CD4-positive, alpha-beta T cell (primary cell): ENCODE measurements around the gene C10orf71. TPM values are rescaled to one million over a fixed set of nuclear protein-coding genes. Genes with fewer than 3 reads are reported as not detected.

Experiments used
- ATAC-seq: fragments of 200-7000 bp; cut with Tn5 transposase; one replicate; pipeline ENCODE4 v1.10.0; 2022; ENCODE audit warnings: mild to moderate bottlenecking; ENCODE audit not compliant: poor library complexity
- CTCF ChIA-PET: fragments of 350-600 bp; sonication (Branson Sonifier 250); formaldehyde crosslinking; loops from one replicate; lab custom pipeline; 2021; ENCODE audit warnings: antibody characterized with exemption, inconsistent platforms; lab: Charles Lee
- POLR2A ChIA-PET: fragments of 350-600 bp; sonication (Branson Sonifier 250); formaldehyde crosslinking; loops from one replicate; lab custom pipeline; 2021; ENCODE audit warnings: antibody characterized with exemption, inconsistent platforms; lab: Charles Lee
- DNase-seq, 14 experiments: peaks; one replicate each; pipeline ENCODE4 v3.0.0-alpha.2; 2013 to 2020; ENCODE audit warnings: mixed read lengths in 2 of 14
- H3K27ac ChIP-seq, 2 donors: one replicate each; pipeline versions ENCODE4 v1.5.1 to v1.7.0; 2013; ENCODE audit warnings: low read length in 2 of 2, low read depth in 1 of 2, mild to moderate bottlenecking in 1 of 2
- H3K27me3 ChIP-seq, 2 experiments: 1 replicate in 1 of 2; 2 replicates in 1 of 2; pipeline versions ENCODE4 v1.6.1 to v1.7.0; 2013; ENCODE audit warnings: low read length in 2 of 2, control low read depth in 1 of 2, mild to moderate bottlenecking in 1 of 2, moderate library complexity in 1 of 2; ENCODE audit not compliant: insufficient read depth in 2 of 2, control insufficient read depth in 1 of 2
- H3K36me3 ChIP-seq: one replicate; pipeline ENCODE4 v1.6.1; 2013; ENCODE audit warnings: low read length, control low read depth; ENCODE audit not compliant: insufficient read depth
- H3K4me1 ChIP-seq: one replicate; pipeline ENCODE4 v1.6.1; 2013; ENCODE audit warnings: low read length, control low read depth; ENCODE audit not compliant: insufficient read depth
- H3K4me3 ChIP-seq: one replicate; pipeline ENCODE4 v1.5.1; 2013; ENCODE audit warnings: mild to moderate bottlenecking, low read length, moderate library complexity
- H3K9me3 ChIP-seq, 2 experiments: 1 replicate in 1 of 2; 2 replicates in 1 of 2; pipeline versions ENCODE4 v1.6.1 to v1.7.0; 2013; ENCODE audit warnings: low read length in 2 of 2, mild to moderate bottlenecking in 2 of 2, control low read depth in 1 of 2, moderate library complexity in 1 of 2; ENCODE audit not compliant: control insufficient read depth in 1 of 2, insufficient read depth in 1 of 2
- H3K27ac Mint-ChIP-seq: one replicate; pipeline ENCODE4 v1.8.0; 2020; ENCODE audit warnings: mixed read lengths
- H3K27me3 Mint-ChIP-seq: one replicate; pipeline ENCODE4 v1.8.0; 2021; ENCODE audit warnings: mixed read lengths
- H3K36me3 Mint-ChIP-seq: one replicate; pipeline ENCODE4 v1.8.0; 2021; ENCODE audit warnings: low read depth, mixed read lengths
- H3K4me1 Mint-ChIP-seq: one replicate; pipeline ENCODE4 v1.8.0; 2021; ENCODE audit warnings: low read depth, mixed read lengths
- H3K4me3 Mint-ChIP-seq: one replicate; pipeline ENCODE4 v1.8.0; 2020; ENCODE audit warnings: mild to moderate bottlenecking, mixed read lengths
- H3K9me3 Mint-ChIP-seq: one replicate; pipeline ENCODE4 v1.8.0; 2020; ENCODE audit warnings: mixed read lengths
- CTCF ChIP-seq: fragments of 200-600 bp; IDR thresholded peaks from one replicate; pipeline ENCODE4 v1.8.0; 2022; ENCODE audit warnings: antibody characterized with exemption, mild to moderate bottlenecking
- intact Hi-C, 2 experiments: fragments of 100-400 bp; cut with DNase I in 1 of 2; cut with micrococcal nuclease in 1 of 2; formaldehyde crosslinking; loops; one replicate each; pipeline versions ENCODE4 v1.15.1 to v1.9.0; 2023 to 2025; cut with DNase I, micrococcal nuclease
- total RNA-seq, 174 experiments: library from RNA in 2 of 174; stranded (reverse) in 2 of 174; gene quantifications; one replicate each; pipeline ENCODE4 v1.2.3 and lab custom pipeline; 2021 to 2026

The C10orf71 gene
- total RNA-seq, 2 experiments from 2014 or later, result not detected

- ChIA-PET POLR2A (no interaction called here), CTCF (no interaction called here)
- ATAC-seq, result no peak
- Mint-ChIP-seq H3K9me3 (no peaks in the 10 kb centered on the region), H3K36me3 (no peaks in the 10 kb centered on the region), H3K4me1 (no peaks in the 10 kb centered on the region), H3K27ac (no peak overlapping the region), H3K27me3 (no peaks in the 10 kb centered on the region), H3K4me3 (no peak overlapping the region)
- Histone ChIP-seq H3K36me3 (no peaks in the 10 kb centered on the region), H3K27ac (no peak overlapping the region), H3K27me3 (no peaks in the 10 kb centered on the region), H3K9me3 (no peaks in the 10 kb centered on the region), H3K4me3 (no peak overlapping the region), H3K4me1 (no peaks in the 10 kb centered on the region)
- TF ChIP-seq CTCF, result no peak
- DNase-seq, result no peak
- intact Hi-C loops, result no loop called here
These were observed 3.7 kb upstream of the C10orf71 start for GRCh38 chr10:49295297-49295696.

- Histone ChIP-seq H3K4me1 (no peaks in the 10 kb centered on the region), H3K27ac (no peak overlapping the region), H3K36me3 (no peaks in the 10 kb centered on the region), H3K27me3 (no peaks in the 10 kb centered on the region), H3K4me3 (no peak overlapping the region), H3K9me3 (no peaks in the 10 kb centered on the region)
- no peak for DNase-seq
- no peak for TF ChIP-seq CTCF
- no peaks in the 10 kb centered on the region for H3K9me3 Mint-ChIP-seq
- intact Hi-C loops, result no loop called here
- H3K4me3 Mint-ChIP-seq, result no peak overlapping the region
- H3K27ac Mint-ChIP-seq, result no peak overlapping the region
- H3K27me3 Mint-ChIP-seq, result no peaks in the 10 kb centered on the region
- no peaks in the 10 kb centered on the region for H3K4me1 Mint-ChIP-seq
- no peak for ATAC-seq
- CTCF ChIA-PET, result no interaction called here
- no peaks in the 10 kb centered on the region for H3K36me3 Mint-ChIP-seq
- POLR2A ChIA-PET, result no interaction called here
These were observed 2.6 kb upstream of the C10orf71 start for GRCh38 chr10:49296382-49296781.

GRCh38 chr10:49296836-49297235 lies 2.1 kb upstream of the C10orf71 start:
- intact Hi-C loops, result no loop called here
- Histone ChIP-seq H3K4me3 (no peak overlapping the region), H3K9me3 (no peaks in the 10 kb centered on the region), H3K36me3 (no peaks in the 10 kb centered on the region), H3K27ac (no peak overlapping the region), H3K27me3 (no peaks in the 10 kb centered on the region), H3K4me1 (no peaks in the 10 kb centered on the region)
- DNase-seq, result no peak
- H3K27ac Mint-ChIP-seq, result no peak overlapping the region
- ChIA-PET POLR2A (no interaction called here), CTCF (no interaction called here)
- TF ChIP-seq CTCF, result no peak
- H3K27me3 Mint-ChIP-seq, result no peaks in the 10 kb centered on the region
- no peak for ATAC-seq
- no peaks in the 10 kb centered on the region for H3K36me3 Mint-ChIP-seq
- no peaks in the 10 kb centered on the region for H3K9me3 Mint-ChIP-seq
- H3K4me3 Mint-ChIP-seq, result no peak overlapping the region
- H3K4me1 Mint-ChIP-seq, result no peaks in the 10 kb centered on the region
